GM19043 (cell line): ENCODE measurements around the gene AKR1B1.
"Not testable (repeated sequence)": the region's sequence is repeated elsewhere in the genome, so short reads cannot be mapped to it uniquely, and the experiment has no call there.

ENCODE experiments used
- ATAC-seq: cut with Tn5 transposase; IDR thresholded peaks from one replicate; pipeline ENCODE4 v1.9.1; 2021; ENCODE audit warnings: low read depth; ENCODE audit not compliant: unreplicated experiment

The AKR1B1 gene

GRCh38 chr7:134458806-134459698 is at the start of gene AKR1B1:
TSS of gene AKR1B1 (minus strand) at chr7:134459100. CDS start at chr7:134459062, 38 bp downstream.
- peak; percentile 94 for ATAC-seq

DNA sequence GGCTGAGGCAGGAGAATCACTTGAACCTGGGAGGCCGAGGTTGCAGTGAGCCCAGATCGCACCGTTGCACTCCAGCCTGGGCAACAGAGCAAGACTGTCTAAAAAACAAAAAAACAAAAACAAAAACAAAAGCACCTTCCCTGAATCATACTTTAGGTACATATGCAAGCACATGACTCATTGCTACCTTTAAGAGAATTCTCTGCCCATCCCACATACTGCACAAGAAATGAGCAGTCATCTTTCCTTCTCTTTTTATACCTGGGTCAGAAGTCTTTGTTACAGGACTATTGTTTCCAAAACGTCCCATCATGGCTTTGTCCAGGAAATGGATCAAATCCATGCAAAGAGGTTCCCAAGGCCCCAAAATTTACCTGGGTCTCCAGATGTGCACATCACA is 47.0 kb upstream of the AKR1B1 start:
- ATAC-seq, result no peak

- no peak for ATAC-seq
Measured at GRCh38 chr7:134504660-134505164, 45.8 kb upstream of the AKR1B1 start.

- ATAC-seq, result no peak
Measured at GRCh38 chr7:134502463-134503371, 43.8 kb upstream of the AKR1B1 start.

GRCh38 chr7:134500982-134501381 is 42.1 kb upstream of the AKR1B1 start:
- no peak for ATAC-seq

DNA sequence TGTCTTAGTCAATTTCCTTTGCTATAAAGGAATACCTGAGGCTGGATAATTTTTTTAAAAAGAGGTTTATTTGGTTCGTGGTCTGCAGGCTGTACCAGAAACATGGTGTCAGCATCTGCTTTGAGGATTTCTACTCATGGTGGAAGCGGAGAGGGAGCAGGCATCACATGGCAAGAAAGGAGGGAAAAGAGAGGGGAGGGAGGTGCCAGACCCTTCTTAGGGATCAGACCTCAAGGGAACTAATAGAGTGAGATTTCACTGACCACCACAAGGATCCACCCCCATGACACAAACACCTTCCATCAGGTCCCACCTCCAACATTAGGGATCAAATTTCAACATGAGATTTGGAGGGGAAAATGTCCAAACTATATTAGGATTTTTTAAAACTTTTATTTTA is 41.5 kb upstream of the AKR1B1 start:
- ATAC-seq, result no peak

GRCh38 chr7:134495546-134495945 is 36.6 kb upstream of the AKR1B1 start:
- no peak for ATAC-seq

DNA sequence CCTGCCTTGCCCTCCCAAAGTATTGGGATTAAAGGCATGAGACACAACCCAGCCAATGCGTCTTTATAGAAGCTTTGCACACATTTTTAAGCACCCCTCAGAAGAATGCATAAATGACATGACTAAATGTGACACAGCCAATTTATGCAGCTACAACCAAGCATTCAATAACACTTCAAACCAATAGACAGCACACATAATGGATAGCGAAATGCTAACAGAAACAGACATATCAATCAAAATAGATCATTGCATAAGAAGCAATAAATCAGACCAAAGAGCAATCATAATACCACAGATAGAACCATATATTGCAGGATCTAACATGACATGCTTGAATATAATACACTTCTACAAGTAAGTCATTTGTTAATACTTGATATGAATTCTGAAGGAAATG is 34.2 kb upstream of the AKR1B1 start:
- ATAC-seq, result no peak

GRCh38 chr7:134487721-134488120 is 28.8 kb upstream of the AKR1B1 start:
- not testable (repeated sequence) for ATAC-seq

DNA sequence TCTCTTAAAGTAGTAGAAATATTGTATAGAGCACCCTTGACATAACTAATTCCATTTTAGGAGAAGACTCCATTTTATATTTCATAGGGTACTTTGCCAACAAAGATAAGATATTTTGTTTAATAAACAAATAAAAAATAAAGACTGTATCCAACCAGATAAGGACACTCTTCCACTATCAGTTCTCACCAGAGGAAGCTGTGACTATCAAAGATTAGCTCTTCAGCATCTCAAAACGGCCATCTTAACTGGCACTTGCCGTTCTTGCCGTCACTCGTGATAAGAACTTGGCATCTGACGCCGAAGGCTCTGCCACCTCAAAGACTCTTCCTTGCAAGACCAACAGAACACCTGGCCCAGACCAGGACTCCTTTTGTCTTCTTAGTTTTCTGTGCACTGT is 26.3 kb upstream of the AKR1B1 start:
- ATAC-seq, result no peak

DNA sequence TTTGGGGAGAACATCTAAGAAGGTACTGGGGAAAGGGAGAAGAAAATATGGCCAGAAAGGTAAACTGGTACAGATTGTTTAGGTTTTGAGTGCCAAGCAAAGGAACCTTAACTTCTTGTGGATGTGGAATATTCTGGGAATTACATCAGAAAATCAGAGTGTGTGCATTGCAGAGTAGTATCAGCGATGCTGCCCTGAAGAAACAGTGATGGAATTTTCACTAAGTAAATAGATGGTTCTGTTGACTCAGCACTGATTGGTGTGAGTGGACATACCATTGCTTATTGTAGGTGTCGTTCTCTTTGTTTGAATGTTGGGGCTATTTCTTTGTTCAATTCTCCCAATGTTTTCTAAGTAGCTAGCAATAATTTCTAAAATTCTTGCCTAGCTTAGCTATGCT is 24.4 kb upstream of the AKR1B1 start:
- no peak for ATAC-seq

- no peak for ATAC-seq
Measured at GRCh38 chr7:134482858-134483257, 24.0 kb upstream of the AKR1B1 start.

GRCh38 chr7:134481167-134481566 is 22.3 kb upstream of the AKR1B1 start:
- no peak for ATAC-seq

DNA sequence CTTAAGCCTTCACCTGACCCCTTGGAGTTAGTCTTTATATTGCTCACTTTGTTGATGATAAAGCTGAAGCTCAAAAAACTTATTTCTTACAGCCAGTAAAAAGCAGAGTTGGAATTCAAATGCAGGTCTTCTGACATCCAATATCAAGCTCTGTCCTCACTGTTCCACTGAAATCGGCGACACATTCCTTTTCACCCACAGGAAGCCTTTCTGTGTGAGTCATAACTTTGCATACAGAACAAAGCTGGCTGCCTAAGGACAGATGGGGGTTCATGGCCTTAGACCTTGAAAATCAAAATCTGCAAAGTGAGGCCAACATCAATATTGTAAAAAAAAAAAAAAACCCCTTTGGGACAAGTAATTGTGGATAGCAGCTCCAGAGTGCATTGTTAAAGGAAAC is 21.8 kb upstream of the AKR1B1 start:
- no peak for ATAC-seq

DNA sequence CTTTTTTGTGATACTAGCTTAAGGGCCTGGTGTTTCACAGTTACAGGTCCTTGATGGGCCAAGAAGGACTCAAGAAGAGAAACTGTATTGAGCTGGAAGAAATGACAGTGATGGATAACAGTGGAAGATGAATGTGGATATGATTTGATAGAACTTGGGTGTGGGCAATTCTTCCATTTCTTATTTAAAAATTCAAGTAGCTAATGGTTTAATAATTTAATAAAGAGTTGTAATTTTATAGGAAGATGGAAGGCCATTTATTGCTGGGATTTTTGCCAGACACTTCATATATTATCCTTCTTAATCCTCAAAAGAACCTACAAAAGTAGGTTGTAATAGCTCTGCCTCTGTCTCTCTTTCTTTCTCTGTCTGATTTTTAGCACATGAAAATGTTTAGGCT is 21.3 kb upstream of the AKR1B1 start:
- no peak for ATAC-seq

- no peak for ATAC-seq
Measured at GRCh38 chr7:134478707-134479106, 19.8 kb upstream of the AKR1B1 start.

DNA sequence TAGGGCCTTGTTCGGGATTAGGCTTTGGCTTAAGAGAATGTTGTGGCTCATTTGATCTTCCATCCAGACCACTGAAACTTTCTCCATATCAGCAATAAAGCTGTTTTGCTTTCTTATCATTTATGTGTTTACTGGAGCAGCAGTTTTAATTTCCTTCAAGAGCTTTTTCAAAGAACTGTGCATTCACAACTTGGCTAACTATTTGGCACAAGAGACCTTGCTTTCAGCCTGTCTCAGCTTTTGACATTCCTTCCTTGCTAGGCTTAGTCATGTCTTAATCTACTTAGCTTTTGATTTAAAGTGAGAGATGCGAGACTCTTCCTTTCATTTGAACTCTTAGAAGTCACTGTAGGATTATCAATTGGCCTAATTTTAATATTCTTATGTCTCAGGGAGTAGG is 19.1 kb upstream of the AKR1B1 start:
- no peak for ATAC-seq

- ATAC-seq, result no peak
Measured at GRCh38 chr7:134476044-134476443, 17.1 kb upstream of the AKR1B1 start.

DNA sequence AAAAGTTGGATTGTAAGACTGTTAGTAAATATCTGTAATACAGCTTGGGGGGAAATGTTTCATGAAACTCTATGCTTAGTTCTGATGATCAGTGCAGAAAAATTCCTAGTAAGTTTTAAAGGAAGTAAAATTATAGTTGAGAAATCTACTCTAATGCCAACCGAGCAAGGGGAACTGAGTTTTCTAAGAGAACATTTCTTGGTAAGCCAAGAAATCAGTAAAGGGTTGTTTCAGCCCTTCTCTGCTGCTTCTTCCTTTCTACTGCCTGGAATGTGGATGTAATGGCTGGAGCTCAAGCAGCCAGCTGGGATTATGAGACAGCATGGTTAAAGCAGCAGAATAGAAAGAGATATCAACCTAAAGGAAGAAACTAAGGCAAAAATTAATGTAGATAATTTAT is 15.9 kb upstream of the AKR1B1 start:
- no peak for ATAC-seq

DNA sequence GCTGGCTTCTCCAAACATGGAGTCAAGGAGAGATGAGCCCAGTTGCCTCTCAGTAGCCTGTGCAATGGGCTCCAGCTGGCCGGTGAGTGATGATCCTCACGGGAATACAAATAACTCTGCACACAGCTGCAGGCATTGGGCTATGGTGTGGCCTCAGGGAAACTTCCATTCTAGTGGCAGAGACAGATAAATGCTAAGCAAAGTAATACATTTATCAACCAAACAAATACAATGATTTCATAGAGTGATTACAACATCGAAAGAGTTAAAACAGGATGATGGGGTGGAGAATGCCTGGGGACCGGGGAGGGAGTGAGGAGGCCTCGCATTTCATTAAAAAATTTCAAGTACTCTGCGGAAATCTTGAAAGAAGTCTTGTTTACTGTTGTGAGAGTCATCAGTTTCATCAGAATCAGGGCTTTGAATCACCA is 15.0 kb upstream of the AKR1B1 start:
- ATAC-seq, result no peak

- no peak for ATAC-seq
Measured at GRCh38 chr7:134472572-134473244, 13.8 kb upstream of the AKR1B1 start.
